ENCODE measurements around the gene TMSB4X. TPM values are rescaled to one million over a fixed set of nuclear protein-coding genes. Genes with fewer than 3 reads are reported as not detected.

The TMSB4X gene
- total RNA-seq, 1 experiment from 2014 or later, result 801 TPM

- Mint-ChIP-seq H3K27ac (ENCODE audit: low read depth, unreplicated experiment) (no peak overlapping the region), H3K36me3 (ENCODE audit: insufficient read depth, unreplicated experiment) (no peaks in the 10 kb centered on the region), H3K4me1 (ENCODE audit: insufficient read depth, unreplicated experiment) (peaks cover 13% of the 10 kb centered on the region), H3K27me3 (ENCODE audit: insufficient read depth, unreplicated experiment) (no peaks in the 10 kb centered on the region), H3K9me3 (ENCODE audit: unreplicated experiment) (no peaks in the 10 kb centered on the region), H3K4me3 (ENCODE audit: unreplicated experiment) (no peak overlapping the region)
- no TSS peak for BruUV-seq (replicated peaks)
- no peak for DNase-seq (ENCODE audit: unreplicated experiment)
- ChIA-PET POLR2A (interaction anchor here (0.6 kb wide), 1 partner anchor 1586 kb away, joined by 3 read pairs; no protein-coding TSS in a partner anchor), CTCF (interaction anchor here (0.6 to 1.1 kb wide), 2 partner anchors 19 to 919 kb away, joined by 4 read pairs; no protein-coding TSS in a partner anchor)
- no peak for TF ChIP-seq CTCF (IDR thresholded peaks at IDR 0.05; ENCODE audit: unreplicated experiment)
- intact Hi-C loops (cut with micrococcal nuclease), result no loop called here
Measured at GRCh38 chrX:12965131-12965940, 9.6 kb upstream of the TMSB4X start.

- intact Hi-C loops (cut with micrococcal nuclease), result no loop called here
- Mint-ChIP-seq H3K27ac (ENCODE audit: low read depth, unreplicated experiment) (no peak overlapping the region), H3K4me3 (ENCODE audit: unreplicated experiment) (no peak overlapping the region), H3K27me3 (ENCODE audit: insufficient read depth, unreplicated experiment) (no peaks in the 10 kb centered on the region), H3K9me3 (ENCODE audit: unreplicated experiment) (no peaks in the 10 kb centered on the region), H3K4me1 (ENCODE audit: insufficient read depth, unreplicated experiment) (peaks cover 7% of the 10 kb centered on the region), H3K36me3 (ENCODE audit: insufficient read depth, unreplicated experiment) (no peaks in the 10 kb centered on the region)
- DNase-seq (ENCODE audit: unreplicated experiment), result no peak
- POLR2A ChIA-PET, result no interaction called here
- TF ChIP-seq CTCF (IDR thresholded peaks at IDR 0.05; ENCODE audit: unreplicated experiment), result no peak
- CTCF ChIA-PET, result interaction anchor here (0.6 kb wide), 1 partner anchor 919 kb away, joined by 4 read pairs; no protein-coding TSS in a partner anchor
- BruUV-seq (replicated peaks), result no TSS peak
Measured at GRCh38 chrX:12966151-12966550, 8.8 kb upstream of the TMSB4X start.

GRCh38 chrX:12967711-12968465, 7.0 kb upstream of the TMSB4X start:
- Mint-ChIP-seq H3K27ac (ENCODE audit: low read depth, unreplicated experiment) (no peak overlapping the region), H3K36me3 (ENCODE audit: insufficient read depth, unreplicated experiment) (no peaks in the 10 kb centered on the region), H3K27me3 (ENCODE audit: insufficient read depth, unreplicated experiment) (no peaks in the 10 kb centered on the region), H3K4me3 (ENCODE audit: unreplicated experiment) (no peak overlapping the region), H3K9me3 (ENCODE audit: unreplicated experiment) (no peaks in the 10 kb centered on the region), H3K4me1 (ENCODE audit: insufficient read depth, unreplicated experiment) (no peaks in the 10 kb centered on the region)
- BruUV-seq (replicated peaks), result no TSS peak
- no peak for TF ChIP-seq CTCF (IDR thresholded peaks at IDR 0.05; ENCODE audit: unreplicated experiment)
- POLR2A ChIA-PET, result interaction anchor here (0.7 kb wide), 1 partner anchor 383 kb away, joined by 4 read pairs; no protein-coding TSS in a partner anchor
- intact Hi-C loops (cut with micrococcal nuclease), result no loop called here
- no peak for DNase-seq (ENCODE audit: unreplicated experiment)
- CTCF ChIA-PET, result interaction anchor here (0.5 to 1.1 kb wide), 3 partner anchors 20 to 464 kb away, joined by 3 to 5 read pairs (median 4); no protein-coding TSS in a partner anchor

GRCh38 chrX:12970691-12971202, 4.2 kb upstream of the TMSB4X start:
- Mint-ChIP-seq H3K4me1 (ENCODE audit: insufficient read depth, unreplicated experiment) (no peaks in the 10 kb centered on the region), H3K27me3 (ENCODE audit: insufficient read depth, unreplicated experiment) (no peaks in the 10 kb centered on the region), H3K4me3 (ENCODE audit: unreplicated experiment) (no peak overlapping the region), H3K36me3 (ENCODE audit: insufficient read depth, unreplicated experiment) (peaks cover 13% of the 10 kb centered on the region), H3K27ac (ENCODE audit: low read depth, unreplicated experiment) (no peak overlapping the region), H3K9me3 (ENCODE audit: unreplicated experiment) (no peaks in the 10 kb centered on the region)
- no peak for TF ChIP-seq CTCF (IDR thresholded peaks at IDR 0.05; ENCODE audit: unreplicated experiment)
- intact Hi-C loops (cut with micrococcal nuclease), result no loop called here
- ChIA-PET CTCF (interaction anchor here (0.6 to 1.5 kb wide), 4 partner anchors 12 to 895 kb away, joined by 3 to 4 read pairs (median 4); no protein-coding TSS in a partner anchor), POLR2A (interaction anchor here (1.5 kb wide), 1 partner anchor 10 kb away, joined by 3 read pairs; no protein-coding TSS in a partner anchor)
- no peak for DNase-seq (ENCODE audit: unreplicated experiment)
- no TSS peak for BruUV-seq (replicated peaks)
